Osteoblast (primary cell): ENCODE measurements around the gene PPP4R2. TPM values are rescaled to one million over a fixed set of nuclear protein-coding genes. Genes with fewer than 3 reads are reported as not detected.

Experiments used
- DNase-seq: peaks from one replicate; pipeline ENCODE4 v3.0.0; 2011; ENCODE audit warnings: low spot score, mixed read lengths; ENCODE audit not compliant: insufficient read length; ENCODE audit errors: missing footprints
- H2AFZ ChIP-seq: 2 replicates; pipeline ENCODE4 v1.6.0; 2011; ENCODE audit warnings: mild to moderate bottlenecking, low read length
- H3K27ac ChIP-seq: 2 replicates; pipeline ENCODE4 v1.5.1; 2011; ENCODE audit warnings: mild to moderate bottlenecking, low read depth, low read length, moderate library complexity
- H3K27me3 ChIP-seq: 2 replicates; pipeline ENCODE4 v1.6.0; 2012; ENCODE audit warnings: mild to moderate bottlenecking, control low read depth, inconsistent platforms, low read length, moderate library complexity; ENCODE audit not compliant: insufficient read depth
- H3K36me3 ChIP-seq: 2 replicates; pipeline ENCODE4 v1.5.1; 2011; ENCODE audit warnings: mild to moderate bottlenecking, low read length, control low read depth, moderate library complexity; ENCODE audit not compliant: insufficient read depth
- H3K4me1 ChIP-seq: 2 replicates; pipeline ENCODE4 v1.5.1; 2011; ENCODE audit warnings: mild to moderate bottlenecking, low read length, control low read depth, moderate library complexity; ENCODE audit not compliant: insufficient read depth
- H3K4me2 ChIP-seq: 2 replicates; pipeline ENCODE4 v1.6.0; 2011; ENCODE audit warnings: mild to moderate bottlenecking, low read length; ENCODE audit not compliant: insufficient read depth
- H3K4me3 ChIP-seq: fragments of 200-600 bp; sonication (generic); 3 replicates; pipeline ENCODE4 v1.5.1; 2012; ENCODE audit warnings: mild to moderate bottlenecking, low read length, inconsistent platforms; ENCODE audit not compliant: insufficient read depth
- H3K79me2 ChIP-seq: 2 replicates; pipeline ENCODE4 v1.6.0; 2012; ENCODE audit warnings: mild to moderate bottlenecking, low read length, control low read depth, inconsistent platforms; ENCODE audit not compliant: insufficient read depth
- H3K9me3 ChIP-seq: 2 replicates; pipeline ENCODE4 v1.5.1; 2011; ENCODE audit warnings: low read depth, low read length, control low read depth
- H4K20me1 ChIP-seq: 2 replicates; pipeline ENCODE4 v1.6.0; 2012; ENCODE audit warnings: mild to moderate bottlenecking, low read length, control low read depth; ENCODE audit not compliant: insufficient read depth
- total RNA-seq: library from RNA; depleted of rRNA; stranded (reverse); fragments of >200 nt; gene quantifications from 2 replicates; pipeline ENCODE4 v1.2.3, GENCODE V29; 2012
- TF ChIP-seq, protein P1 (sequence below): IDR thresholded peaks from 2 replicates; pipeline ENCODE4 v1.5.1; 2011; ENCODE audit warnings: mild to moderate bottlenecking, low read depth, low read length, moderate library complexity; ENCODE audit errors: extremely low read depth

The PPP4R2 gene
- total RNA-seq, 1 donor = 84.3 TPM

DNA sequence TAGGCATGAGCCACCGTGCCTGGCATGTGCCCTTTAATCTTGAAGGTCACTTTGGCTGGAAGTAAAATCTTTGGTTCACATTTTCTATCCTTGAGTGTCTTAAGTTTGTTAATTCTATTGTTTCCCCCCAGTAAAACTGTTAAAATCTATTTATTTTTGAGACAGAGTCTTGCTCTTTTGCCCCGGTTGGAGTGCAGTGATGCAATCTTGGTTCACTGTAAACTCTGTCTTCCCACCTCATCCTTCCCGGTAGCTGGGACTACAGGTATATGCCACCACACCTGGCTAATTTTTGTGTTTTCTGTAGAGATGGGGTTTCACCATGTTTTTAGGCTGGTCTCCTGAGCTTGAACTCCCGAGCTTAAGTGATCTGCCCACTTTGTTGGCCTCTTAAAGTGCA, 7.7 kb downstream of the PPP4R2 start:
- Histone ChIP-seq H3K4me2 (no peak overlapping the region), H3K36me3 (peaks cover 38% of the 10 kb centered on the region), H3K27ac (peak overlapping the region; percentile 19), H2AFZ (no peak overlapping the region), H3K4me3 (no peak overlapping the region), H3K9me3 (no peaks in the 10 kb centered on the region), H4K20me1 (peaks cover 85% of the 10 kb centered on the region), H3K27me3 (no peaks in the 10 kb centered on the region), H3K4me1 (peaks cover 17% of the 10 kb centered on the region), H3K79me2 (peaks cover 98% of the 10 kb centered on the region)
- DNase-seq = no peak
- TF ChIP-seq, protein P1, sequence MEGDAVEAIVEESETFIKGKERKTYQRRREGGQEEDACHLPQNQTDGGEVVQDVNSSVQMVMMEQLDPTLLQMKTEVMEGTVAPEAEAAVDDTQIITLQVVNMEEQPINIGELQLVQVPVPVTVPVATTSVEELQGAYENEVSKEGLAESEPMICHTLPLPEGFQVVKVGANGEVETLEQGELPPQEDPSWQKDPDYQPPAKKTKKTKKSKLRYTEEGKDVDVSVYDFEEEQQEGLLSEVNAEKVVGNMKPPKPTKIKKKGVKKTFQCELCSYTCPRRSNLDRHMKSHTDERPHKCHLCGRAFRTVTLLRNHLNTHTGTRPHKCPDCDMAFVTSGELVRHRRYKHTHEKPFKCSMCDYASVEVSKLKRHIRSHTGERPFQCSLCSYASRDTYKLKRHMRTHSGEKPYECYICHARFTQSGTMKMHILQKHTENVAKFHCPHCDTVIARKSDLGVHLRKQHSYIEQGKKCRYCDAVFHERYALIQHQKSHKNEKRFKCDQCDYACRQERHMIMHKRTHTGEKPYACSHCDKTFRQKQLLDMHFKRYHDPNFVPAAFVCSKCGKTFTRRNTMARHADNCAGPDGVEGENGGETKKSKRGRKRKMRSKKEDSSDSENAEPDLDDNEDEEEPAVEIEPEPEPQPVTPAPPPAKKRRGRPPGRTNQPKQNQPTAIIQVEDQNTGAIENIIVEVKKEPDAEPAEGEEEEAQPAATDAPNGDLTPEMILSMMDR = no peak

DNA sequence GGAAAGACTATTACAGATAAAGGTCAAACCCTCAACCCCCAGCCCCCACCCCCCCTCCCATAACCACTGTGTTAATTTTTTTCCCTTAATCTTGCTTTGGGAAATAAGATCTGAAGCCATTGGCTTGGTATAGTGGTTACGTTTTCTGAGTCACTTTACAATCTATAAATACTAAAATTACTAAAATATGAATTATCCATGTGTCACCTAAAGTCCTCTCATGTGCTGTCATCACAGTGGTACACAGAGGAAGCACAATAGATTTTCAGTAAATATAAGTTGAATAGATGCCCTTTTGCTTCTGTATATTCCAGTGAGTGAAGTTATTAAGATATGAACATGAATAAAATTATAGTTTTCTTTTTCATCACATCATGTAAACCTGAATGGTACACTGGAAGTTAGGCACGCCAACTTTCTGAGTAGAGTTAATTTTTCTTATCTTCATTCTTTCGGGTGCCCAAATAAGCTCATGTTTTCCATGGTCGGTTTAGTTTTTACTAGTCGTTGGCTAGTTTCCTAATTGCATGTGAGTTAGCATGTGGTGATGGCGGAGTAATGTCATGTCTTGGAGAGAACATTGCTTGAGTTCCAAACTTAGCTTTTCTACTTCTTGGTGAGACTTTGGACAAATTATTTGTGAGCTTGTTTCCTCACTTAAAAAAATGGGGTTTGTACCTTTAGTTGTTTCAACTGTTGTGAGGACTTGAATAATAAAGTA, 11.5 kb downstream of the PPP4R2 start:
- Histone ChIP-seq H2AFZ (no peak overlapping the region), H4K20me1 (peaks cover 86% of the 10 kb centered on the region), H3K79me2 (peaks cover 100% of the 10 kb centered on the region), H3K27me3 (no peaks in the 10 kb centered on the region), H3K27ac (peak overlapping the region; percentile 39), H3K4me3 (no peak overlapping the region), H3K4me2 (no peak overlapping the region), H3K36me3 (peaks cover 22% of the 10 kb centered on the region), H3K9me3 (no peaks in the 10 kb centered on the region), H3K4me1 (peaks cover 4% of the 10 kb centered on the region)
- TF ChIP-seq, protein P1 = no peak
- peak; percentile 36 for DNase-seq

DNA sequence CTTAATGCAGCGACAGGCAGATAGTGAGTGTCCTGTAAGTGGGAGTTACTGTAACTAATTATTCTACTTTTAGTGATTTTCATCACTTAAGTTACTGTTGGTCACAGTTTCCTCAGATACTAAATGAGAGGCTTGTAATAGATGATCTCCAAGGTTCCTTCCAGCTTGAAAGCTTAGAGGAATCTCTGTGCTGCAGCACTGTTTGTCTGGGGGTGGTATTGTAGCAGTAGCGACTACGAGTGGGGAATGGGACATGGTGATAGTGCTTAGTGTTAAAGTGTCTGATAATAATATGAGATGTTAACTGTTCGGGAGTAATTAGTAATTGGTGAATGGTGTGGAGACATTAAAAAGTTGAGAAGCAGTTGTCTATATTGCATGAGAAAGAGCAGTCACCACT, 12.4 kb downstream of the PPP4R2 start:
- TF ChIP-seq, protein P1 = no peak
- H3K79me2 ChIP-seq = peaks cover 100% of the 10 kb centered on the region
- H3K27ac ChIP-seq = no peak overlapping the region
- H2AFZ ChIP-seq = no peak overlapping the region
- H3K4me2 ChIP-seq = no peak overlapping the region
- H3K36me3 ChIP-seq = peaks cover 20% of the 10 kb centered on the region
- no peaks in the 10 kb centered on the region for H3K9me3 ChIP-seq
- H4K20me1 ChIP-seq = peaks cover 84% of the 10 kb centered on the region
- H3K4me1 ChIP-seq = peaks cover 4% of the 10 kb centered on the region
- H3K4me3 ChIP-seq = no peak overlapping the region
- no peaks in the 10 kb centered on the region for H3K27me3 ChIP-seq
- DNase-seq = no peak

DNA sequence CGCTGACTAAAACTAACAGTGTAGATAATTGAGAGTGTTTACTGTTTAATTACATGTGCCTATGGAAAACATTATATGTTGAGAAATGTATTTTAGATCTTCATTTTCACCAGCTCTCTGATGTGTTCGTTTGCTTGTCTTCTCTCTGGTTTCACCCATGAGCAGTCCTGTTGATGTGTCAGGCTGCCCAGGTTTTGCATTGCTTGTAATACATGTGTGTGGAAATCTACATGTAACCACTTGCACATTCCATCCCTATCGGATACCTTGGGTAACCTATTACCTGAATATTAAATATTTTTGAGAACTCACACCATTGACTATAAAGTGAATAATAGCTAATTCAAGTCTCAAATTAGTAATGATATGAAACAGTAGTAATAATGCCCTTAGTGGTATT, 13.1 kb downstream of the PPP4R2 start:
- Histone ChIP-seq H3K27ac (no peak overlapping the region), H3K27me3 (no peaks in the 10 kb centered on the region), H3K79me2 (peaks cover 99% of the 10 kb centered on the region), H4K20me1 (peaks cover 83% of the 10 kb centered on the region), H3K4me1 (peaks cover 4% of the 10 kb centered on the region), H3K36me3 (peaks cover 20% of the 10 kb centered on the region), H3K4me2 (no peak overlapping the region), H3K4me3 (no peak overlapping the region), H2AFZ (no peak overlapping the region), H3K9me3 (no peaks in the 10 kb centered on the region)
- TF ChIP-seq, protein P1 = no peak
- DNase-seq = no peak
